GM21717 (cell line): ENCODE data around the gene SNX30.
A peak's percentile ranks its signal among the peaks of the same experiment; 100 is the strongest.

Experiments
- ATAC-seq: cut with Tn5 transposase; IDR thresholded peaks from one replicate; pipeline ENCODE4 v1.9.1; 2021; ENCODE audit warnings: mild to moderate bottlenecking, moderate library complexity; ENCODE audit not compliant: unreplicated experiment

Gene SNX30

GRCh38 chr9:112751056-112751795, 666 bp downstream of the SNX30 start:
- ATAC-seq = peak; percentile 60

- no peak for ATAC-seq
Measured at GRCh38 chr9:112752334-112753125, 2.0 kb downstream of the SNX30 start.

DNA sequence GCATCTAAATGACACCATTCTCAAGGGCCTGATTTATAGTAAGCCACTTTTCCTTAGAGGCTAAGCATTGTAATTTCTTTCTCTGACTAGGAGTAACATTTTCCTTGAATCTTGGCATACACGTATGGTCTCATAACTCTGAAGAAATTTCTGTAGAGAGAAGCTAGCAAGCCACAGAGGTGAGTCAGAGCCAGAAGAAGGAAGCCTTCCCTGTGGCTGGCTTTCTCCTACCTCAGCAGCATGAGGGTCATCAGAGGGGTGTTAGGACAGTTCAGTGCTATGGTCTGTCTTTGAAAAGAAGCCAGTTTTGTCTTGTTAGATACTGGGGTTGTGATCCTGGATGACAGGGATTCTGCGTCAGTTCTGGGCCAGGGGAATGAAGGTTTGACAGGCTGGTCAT, 3.2 kb downstream of the SNX30 start:
- ATAC-seq = no peak

DNA sequence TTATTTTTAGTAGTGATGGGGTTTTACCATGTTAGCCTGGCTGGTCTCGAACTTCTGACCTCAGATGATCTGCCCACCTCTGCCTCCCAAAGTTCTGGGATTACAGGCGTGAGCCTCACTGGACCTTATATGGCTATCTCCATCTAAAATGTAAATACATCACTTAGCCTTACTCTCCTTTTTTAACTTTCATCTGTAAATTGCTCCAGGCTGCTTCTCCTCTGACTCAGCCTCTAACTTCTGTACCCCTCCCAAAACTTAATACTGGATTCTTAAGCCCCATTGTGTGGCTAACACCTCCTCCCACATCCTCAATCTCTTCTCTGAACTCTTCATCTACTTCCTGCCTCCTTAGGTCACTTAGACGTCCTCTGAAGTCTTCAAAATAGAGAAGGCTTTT, 4.0 kb downstream of the SNX30 start:
- no peak for ATAC-seq

DNA sequence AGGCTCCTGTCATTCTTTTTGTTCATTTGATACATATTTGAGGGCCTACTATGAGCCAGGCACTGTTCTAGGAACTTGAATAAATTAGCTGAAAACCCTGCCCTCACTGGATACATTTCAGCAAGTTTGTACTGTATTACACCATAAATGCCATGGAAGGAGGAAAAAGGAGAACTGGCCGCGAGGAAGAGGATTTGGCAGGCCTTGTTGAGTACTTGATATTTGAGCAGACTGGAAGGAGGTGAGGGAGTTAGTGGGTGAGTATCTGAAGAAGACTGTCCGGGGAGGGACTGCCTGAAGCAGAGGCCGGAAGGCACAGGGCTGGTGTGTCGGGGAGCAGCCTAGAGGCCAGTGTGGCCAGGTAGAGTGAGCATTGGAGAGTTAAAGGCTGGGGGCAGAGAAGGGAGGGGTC, 4.5 kb downstream of the SNX30 start:
- no peak for ATAC-seq

GRCh38 chr9:112755675-112756074, 5.1 kb downstream of the SNX30 start:
- ATAC-seq = no peak

GRCh38 chr9:112757282-112757883, 6.8 kb downstream of the SNX30 start:
- ATAC-seq = no peak

DNA sequence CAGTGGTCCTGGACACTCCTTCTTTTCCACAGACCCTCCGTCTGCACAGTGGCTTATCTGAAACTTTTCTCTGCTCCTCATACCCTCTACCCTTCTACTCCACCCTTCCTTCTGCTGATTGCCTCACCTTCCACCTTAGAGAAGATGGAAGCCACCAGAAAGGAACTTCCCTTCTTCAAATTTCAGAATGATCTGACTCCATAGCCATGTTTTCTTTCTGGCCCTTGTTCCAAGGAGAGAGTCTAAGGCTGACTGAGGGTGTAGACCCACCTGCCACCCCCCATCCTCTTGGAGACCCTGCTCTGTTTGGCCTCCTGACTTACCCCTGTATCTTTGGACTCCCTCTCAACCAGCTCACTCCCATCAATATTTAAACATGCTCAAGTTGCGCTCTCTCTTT, 7.4 kb downstream of the SNX30 start:
- no peak for ATAC-seq

GRCh38 chr9:112760821-112761220, 10.3 kb downstream of the SNX30 start:
- ATAC-seq = no peak

DNA sequence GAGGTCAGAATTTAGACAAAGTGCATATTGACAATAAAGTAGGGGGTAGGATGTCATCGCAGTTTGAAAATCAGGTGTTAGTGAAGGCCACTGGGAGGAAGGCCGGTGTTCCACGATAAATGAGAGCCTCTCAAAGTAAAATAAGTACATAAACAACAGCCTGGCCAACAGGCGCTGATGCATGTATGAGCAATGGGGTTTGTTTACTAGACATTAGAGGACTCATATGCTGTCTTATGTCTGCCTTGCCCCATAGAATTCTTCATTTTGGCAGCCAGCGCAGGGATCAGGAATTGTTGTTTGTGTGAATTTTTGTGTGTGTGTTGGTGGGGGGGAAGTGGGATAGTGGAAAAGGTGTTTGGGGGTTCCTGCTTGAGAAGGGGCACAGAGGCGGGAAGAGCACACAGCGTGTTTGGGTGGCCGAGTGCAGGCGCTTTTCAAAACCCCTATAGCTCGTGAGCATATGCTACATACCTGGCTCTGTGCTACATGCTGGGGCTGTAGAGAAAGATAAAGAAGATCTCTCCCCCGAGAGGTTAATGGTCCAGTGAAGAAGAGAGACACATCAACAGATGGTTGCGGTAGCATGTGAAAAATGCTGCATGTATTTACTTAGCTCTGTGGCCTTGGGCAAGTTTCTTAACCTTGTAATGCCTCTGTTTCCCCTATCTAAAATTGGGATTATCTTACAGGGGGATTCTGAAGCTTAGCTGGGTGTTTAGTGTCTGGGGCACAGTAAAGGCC, 11.5 kb downstream of the SNX30 start:
- no peak for ATAC-seq

GRCh38 chr9:112762726-112763518, 12.4 kb downstream of the SNX30 start:
- no peak for ATAC-seq

GRCh38 chr9:112764344-112764743, 13.8 kb downstream of the SNX30 start:
- ATAC-seq = no peak

DNA sequence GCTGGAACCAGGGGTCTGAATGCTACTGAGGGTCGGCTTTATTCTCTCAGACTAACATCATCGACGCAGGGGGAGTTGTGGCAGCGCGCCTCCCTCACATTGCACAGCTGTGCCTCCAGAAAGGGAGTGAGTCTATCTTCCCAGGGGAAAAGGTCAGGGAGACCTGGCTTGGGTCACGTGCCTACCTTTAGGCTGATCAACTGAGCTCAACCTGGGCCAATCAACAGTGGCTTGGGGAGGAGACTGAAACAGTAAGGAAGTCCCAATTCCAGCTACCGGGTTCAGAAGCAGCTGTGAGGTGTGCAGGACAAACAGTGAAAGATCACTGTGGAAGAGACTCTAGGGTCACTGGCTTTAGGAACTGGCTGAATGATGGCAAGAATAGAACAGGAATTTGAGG, 14.3 kb downstream of the SNX30 start:
- no peak for ATAC-seq

- no peak for ATAC-seq
Measured at GRCh38 chr9:112765281-112765680, 14.7 kb downstream of the SNX30 start.

DNA sequence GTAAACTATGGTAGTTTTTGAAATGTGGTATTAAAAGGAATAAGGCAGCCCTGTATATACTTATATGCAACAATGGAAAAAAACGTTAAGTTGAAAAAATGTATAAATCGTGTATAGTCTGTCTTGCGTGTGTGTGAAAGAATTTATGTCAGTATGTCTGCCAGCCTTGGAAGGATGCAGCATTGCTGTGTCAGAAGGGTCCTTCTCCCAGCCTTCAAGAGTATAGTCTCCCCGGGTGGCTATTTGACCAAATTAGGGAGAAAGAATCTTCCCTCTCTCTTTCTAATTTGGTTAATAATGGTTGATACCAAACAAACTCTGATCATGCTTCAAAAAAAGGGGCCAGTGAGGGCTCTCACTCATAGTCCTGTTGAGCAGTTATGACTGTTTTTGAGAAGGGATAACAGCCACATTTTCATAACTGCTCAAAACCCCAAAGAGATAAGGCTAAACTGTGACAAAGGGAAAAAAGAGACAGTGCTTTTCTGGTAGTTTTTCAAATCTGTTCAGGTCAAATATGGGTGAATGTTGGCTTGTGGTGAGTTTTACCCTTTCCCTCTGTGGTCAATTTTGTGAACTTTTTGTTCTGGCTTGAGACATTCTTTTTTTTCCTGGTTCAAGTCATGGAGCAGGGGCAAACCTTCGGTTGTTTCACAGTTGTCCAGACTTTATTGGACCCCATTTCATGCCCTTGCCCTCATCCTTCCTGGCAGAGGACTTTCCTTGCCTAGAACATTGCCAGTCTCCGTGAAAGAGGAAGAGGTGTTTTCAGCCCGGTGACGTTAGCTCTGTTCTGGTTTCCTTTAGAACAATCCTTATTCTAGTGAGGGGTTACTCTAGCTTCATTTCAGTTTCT, 21.0 kb downstream of the SNX30 start:
- peak; percentile 46 for ATAC-seq

GRCh38 chr9:112772215-112772509, 21.6 kb downstream of the SNX30 start:
- ATAC-seq = no peak

DNA sequence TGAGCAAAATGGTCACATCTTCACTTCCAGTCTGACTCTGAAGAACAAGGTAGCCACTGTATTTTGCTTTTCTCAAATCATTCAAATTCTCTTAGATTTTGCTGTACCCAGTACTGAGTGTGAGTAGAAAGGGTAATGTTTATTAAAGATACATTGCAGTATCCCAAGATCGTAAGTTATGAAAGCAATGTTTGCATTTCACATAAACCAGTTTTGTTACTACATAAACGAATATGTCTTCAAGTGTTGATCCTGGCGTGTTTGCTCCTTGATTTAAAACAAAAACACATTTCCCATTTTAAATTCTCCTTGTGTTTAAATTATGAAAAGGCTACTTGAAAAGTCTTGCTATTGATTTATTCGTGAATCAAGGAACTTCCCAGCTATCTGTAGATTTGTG, 22.0 kb downstream of the SNX30 start:
- ATAC-seq = no peak

DNA sequence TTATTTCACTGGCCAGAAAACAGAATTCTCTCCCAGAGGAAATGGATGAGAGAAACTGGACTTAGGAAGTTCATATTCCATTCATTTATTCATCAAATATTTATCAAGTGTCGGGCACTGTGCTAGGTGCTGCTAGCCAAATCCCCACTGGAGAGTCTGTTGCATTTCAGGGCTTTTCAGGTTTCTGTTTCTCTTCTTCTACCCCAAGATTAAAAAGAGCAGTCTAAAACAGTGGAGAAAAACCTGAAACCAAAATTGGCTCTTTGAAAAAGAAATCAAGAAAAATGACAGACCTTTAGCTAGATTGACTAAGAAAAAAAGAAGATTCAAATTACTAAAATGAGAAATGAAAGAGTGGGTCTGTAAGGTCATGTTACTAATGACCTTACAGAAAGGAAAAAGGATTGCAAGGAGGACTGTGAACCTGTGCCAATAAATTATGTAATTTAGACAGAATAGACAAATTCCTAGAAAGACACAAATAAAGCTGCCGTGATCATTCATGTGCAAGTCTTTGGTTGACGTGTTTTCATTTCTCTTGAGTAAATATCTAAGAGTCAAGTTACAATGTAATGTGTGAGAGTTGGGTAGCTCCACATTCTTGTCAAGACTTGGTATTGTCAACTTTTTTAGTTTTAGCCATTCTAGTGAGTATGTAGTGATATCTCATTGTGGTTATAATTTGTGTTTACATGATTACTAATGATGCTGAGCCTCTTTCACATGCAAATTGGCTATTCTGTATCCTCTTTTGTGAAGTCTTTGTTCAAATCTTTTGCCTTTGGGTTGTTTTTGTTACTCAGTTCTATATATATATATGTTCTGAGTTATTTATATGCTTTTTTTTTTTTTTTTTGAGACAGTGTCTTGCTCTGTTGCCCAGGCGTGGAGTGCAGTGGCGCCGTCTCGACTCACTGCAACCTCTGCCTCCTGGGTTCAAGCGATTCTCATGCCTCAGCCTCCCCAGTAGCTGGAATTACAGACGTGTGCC, 23.7 kb downstream of the SNX30 start:
- peak; percentile 63 for ATAC-seq

- ATAC-seq = no peak
Measured at GRCh38 chr9:112777914-112778313, 27.4 kb downstream of the SNX30 start.
